Activated CD4-positive, alpha-beta T cell treated with anti-CD3 and anti-CD28 coated beads, Interleukin-2, amount 10 ng/mL, durations not matched to agents 7 days and 5 days (primary cell): ENCODE measurements around the gene PPDPF. TPM values are rescaled to one million over a fixed set of nuclear protein-coding genes. Genes with fewer than 3 reads are reported as not detected.

Experiments
- CTCF ChIA-PET: fragments of 350-600 bp; sonication (Branson Sonifier 250); formaldehyde crosslinking; loops from one replicate; lab custom pipeline; 2021; ENCODE audit warnings: antibody characterized with exemption; lab: Charles Lee
- POLR2A ChIA-PET: fragments of 350-600 bp; sonication (Branson Sonifier 250); formaldehyde crosslinking; loops from one replicate; lab custom pipeline; 2021; ENCODE audit warnings: antibody characterized with exemption; lab: Charles Lee
- DNase-seq: peaks from one replicate; pipeline ENCODE4 v3.0.0-alpha.2; 2020
- H3K27ac Mint-ChIP-seq: one replicate; pipeline ENCODE4 v1.8.0; 2021; ENCODE audit warnings: mild to moderate bottlenecking, moderate library complexity, mixed read lengths
- H3K27me3 Mint-ChIP-seq: one replicate; pipeline ENCODE4 v1.8.0; 2021; ENCODE audit warnings: mixed read lengths
- H3K36me3 Mint-ChIP-seq: one replicate; pipeline ENCODE4 v1.8.0; 2021; ENCODE audit warnings: low read depth, mixed read lengths
- H3K4me1 Mint-ChIP-seq: one replicate; pipeline ENCODE4 v1.8.0; 2021; ENCODE audit warnings: mixed read lengths
- H3K4me3 Mint-ChIP-seq: one replicate; pipeline ENCODE4 v1.8.0; 2021; ENCODE audit warnings: mild to moderate bottlenecking, moderate library complexity, mixed read lengths
- H3K9me3 Mint-ChIP-seq: one replicate; pipeline ENCODE4 v1.8.0; 2021; ENCODE audit warnings: mixed read lengths
- total RNA-seq, 2 experiments: library from RNA; stranded (reverse); gene quantifications; one replicate each; pipeline ENCODE4 v1.2.3, GENCODE V29; 2021

The PPDPF gene
- total RNA-seq, 2 experiments from 2014 or later = 167 to 193 TPM

GRCh38 chr20:63540417-63541186, 20.0 kb downstream of the PPDPF start:
- Mint-ChIP-seq H3K36me3 (no peaks in the 10 kb centered on the region), H3K9me3 (no peaks in the 10 kb centered on the region), H3K4me3 (no peak overlapping the region), H3K27me3 (no peaks in the 10 kb centered on the region), H3K27ac (peak overlapping the region; percentile 31), H3K4me1 (peaks cover 12% of the 10 kb centered on the region)
- CTCF ChIA-PET = interaction anchor here (1.5 kb wide), 1 partner anchor 71 kb away, joined by 3 read pairs; no protein-coding TSS in a partner anchor
- POLR2A ChIA-PET = no interaction called here
- no peak for DNase-seq

- Mint-ChIP-seq H3K27ac (no peak overlapping the region), H3K4me3 (no peak overlapping the region), H3K27me3 (no peaks in the 10 kb centered on the region), H3K9me3 (no peaks in the 10 kb centered on the region), H3K4me1 (peaks cover 10% of the 10 kb centered on the region), H3K36me3 (no peaks in the 10 kb centered on the region)
- DNase-seq = no peak
- POLR2A ChIA-PET = no interaction called here
- CTCF ChIA-PET = interaction anchor here (1.5 kb wide), 1 partner anchor 70 kb away, joined by 3 read pairs; no protein-coding TSS in a partner anchor
Observed at GRCh38 chr20:63541371-63541770, 20.8 kb downstream of the PPDPF start.

GRCh38 chr20:63542031-63542559, 21.5 kb downstream of the PPDPF start:
- H3K27ac Mint-ChIP-seq = no peak overlapping the region
- peaks cover 7% of the 10 kb centered on the region for H3K4me1 Mint-ChIP-seq
- H3K36me3 Mint-ChIP-seq = no peaks in the 10 kb centered on the region
- CTCF ChIA-PET = interaction anchor here (0.7 to 1.6 kb wide), 3 partner anchors 10 to 362 kb away, joined by 3 to 5 read pairs (median 3); no protein-coding TSS in a partner anchor
- POLR2A ChIA-PET = no interaction called here
- H3K4me3 Mint-ChIP-seq = no peak overlapping the region
- H3K9me3 Mint-ChIP-seq = no peaks in the 10 kb centered on the region
- no peaks in the 10 kb centered on the region for H3K27me3 Mint-ChIP-seq
- no peak for DNase-seq

- Mint-ChIP-seq H3K27me3 (no peaks in the 10 kb centered on the region), H3K9me3 (no peaks in the 10 kb centered on the region), H3K4me1 (peaks cover 4% of the 10 kb centered on the region), H3K36me3 (no peaks in the 10 kb centered on the region), H3K27ac (no peak overlapping the region), H3K4me3 (no peak overlapping the region)
- no peak for DNase-seq
- ChIA-PET POLR2A (no interaction called here), CTCF (interaction anchor here (1.4 to 1.6 kb wide), 2 partner anchors 10 to 13 kb away, joined by 3 to 5 read pairs; no protein-coding TSS in a partner anchor)
Observed at GRCh38 chr20:63542696-63543095, 22.1 kb downstream of the PPDPF start.

GRCh38 chr20:63543131-63543530, 22.6 kb downstream of the PPDPF start:
- POLR2A ChIA-PET = no interaction called here
- Mint-ChIP-seq H3K27ac (no peak overlapping the region), H3K4me3 (no peak overlapping the region), H3K36me3 (no peaks in the 10 kb centered on the region), H3K9me3 (no peaks in the 10 kb centered on the region), H3K4me1 (peaks cover 1% of the 10 kb centered on the region), H3K27me3 (no peaks in the 10 kb centered on the region)
- CTCF ChIA-PET = interaction anchor here (1.4 to 1.6 kb wide), 2 partner anchors 9 to 12 kb away, joined by 3 to 5 read pairs; no protein-coding TSS in a partner anchor
- no peak for DNase-seq

- CTCF ChIA-PET = interaction anchor here (1.4 to 1.6 kb wide), 2 partner anchors 11 to 13 kb away, joined by 3 read pairs; no protein-coding TSS in a partner anchor
- peaks cover 2% of the 10 kb centered on the region for H3K27me3 Mint-ChIP-seq
- no peaks in the 10 kb centered on the region for H3K4me1 Mint-ChIP-seq
- POLR2A ChIA-PET = no interaction called here
- H3K27ac Mint-ChIP-seq = no peak overlapping the region
- no peaks in the 10 kb centered on the region for H3K36me3 Mint-ChIP-seq
- no peak for DNase-seq
- H3K4me3 Mint-ChIP-seq = no peak overlapping the region
- no peaks in the 10 kb centered on the region for H3K9me3 Mint-ChIP-seq
Observed at GRCh38 chr20:63543733-63544132, 23.2 kb downstream of the PPDPF start.

GRCh38 chr20:63544241-63544957, 23.8 kb downstream of the PPDPF start:
- Mint-ChIP-seq H3K27me3 (peaks cover 6% of the 10 kb centered on the region), H3K27ac (no peak overlapping the region)

GRCh38 chr20:63544958-63545516, 24.5 kb downstream of the PPDPF start:
- no peak for DNase-seq
- H3K4me3 Mint-ChIP-seq = no peak overlapping the region
- H3K27ac Mint-ChIP-seq = no peak overlapping the region
- no peaks in the 10 kb centered on the region for H3K4me1 Mint-ChIP-seq
- H3K27me3 Mint-ChIP-seq = peaks cover 11% of the 10 kb centered on the region
- no peaks in the 10 kb centered on the region for H3K36me3 Mint-ChIP-seq
- POLR2A ChIA-PET = no interaction called here
- CTCF ChIA-PET = interaction anchor here (1.0 to 1.6 kb wide), 2 partner anchors 12 to 429 kb away, joined by 3 read pairs; no protein-coding TSS in a partner anchor
- H3K9me3 Mint-ChIP-seq = no peaks in the 10 kb centered on the region

More at GRCh38 chr20:63544241-63544957, 23.8 kb downstream of the PPDPF start:
- CTCF ChIA-PET = interaction anchor here (1.0 to 1.6 kb wide), 2 partner anchors 13 to 429 kb away, joined by 3 read pairs; no protein-coding TSS in a partner anchor
- Mint-ChIP-seq H3K9me3 (no peaks in the 10 kb centered on the region), H3K4me1 (no peaks in the 10 kb centered on the region), H3K4me3 (no peak overlapping the region), H3K36me3 (no peaks in the 10 kb centered on the region)
- POLR2A ChIA-PET = no interaction called here
- DNase-seq = no peak

GRCh38 chr20:63545814-63546213, 25.2 kb downstream of the PPDPF start:
- ChIA-PET CTCF (interaction anchor here (0.6 to 2.5 kb wide), 3 partner anchors 8 to 511 kb away, joined by 3 to 12 read pairs (median 7); partner anchors contain the start of gene PTK6), POLR2A (no interaction called here)
- Mint-ChIP-seq H3K4me3 (no peak overlapping the region), H3K27ac (no peak overlapping the region), H3K9me3 (no peaks in the 10 kb centered on the region), H3K4me1 (no peaks in the 10 kb centered on the region), H3K27me3 (peaks cover 11% of the 10 kb centered on the region), H3K36me3 (no peaks in the 10 kb centered on the region)
- DNase-seq = no peak

GRCh38 chr20:63546256-63546955, 25.8 kb downstream of the PPDPF start:
- ChIA-PET CTCF (interaction anchor here (0.6 to 2.5 kb wide), 3 partner anchors 8 to 511 kb away, joined by 3 to 12 read pairs (median 7); partner anchors contain the start of gene PTK6), POLR2A (no interaction called here)
- DNase-seq = no peak
- peaks cover 14% of the 10 kb centered on the region for H3K27me3 Mint-ChIP-seq
- H3K4me3 Mint-ChIP-seq = no peak overlapping the region
- no peaks in the 10 kb centered on the region for H3K9me3 Mint-ChIP-seq
- H3K27ac Mint-ChIP-seq = peak overlapping the region; percentile 13
- H3K4me1 Mint-ChIP-seq = peaks cover 2% of the 10 kb centered on the region
- no peaks in the 10 kb centered on the region for H3K36me3 Mint-ChIP-seq

- ChIA-PET CTCF (interaction anchor here (1.7 to 2.5 kb wide), 2 partner anchors 9 to 21 kb away, joined by 7 to 12 read pairs; partner anchors contain the start of gene PTK6), POLR2A (no interaction called here)
- no peaks in the 10 kb centered on the region for H3K36me3 Mint-ChIP-seq
- no peak for DNase-seq
- H3K4me3 Mint-ChIP-seq = no peak overlapping the region
- H3K9me3 Mint-ChIP-seq = no peaks in the 10 kb centered on the region
- peaks cover 14% of the 10 kb centered on the region for H3K27me3 Mint-ChIP-seq
- peaks cover 2% of the 10 kb centered on the region for H3K4me1 Mint-ChIP-seq
- H3K27ac Mint-ChIP-seq = no peak overlapping the region
Observed at GRCh38 chr20:63546956-63547724, 26.6 kb downstream of the PPDPF start.
